Activated naive CD8-positive, alpha-beta T cell treated with anti-CD3 and anti-CD28 coated beads, Interleukin-2, amount 50 U/mL, for 16 hours (primary cell): ENCODE measurements around the gene MAGI1.
"Not testable (repeated sequence)": the region's sequence is repeated elsewhere in the genome, so short reads cannot be mapped to it uniquely, and the experiment has no call there.

Experiments used
- DNase-seq: peaks from one replicate; pipeline ENCODE4 v3.0.0-alpha.2; 2020; ENCODE audit warnings: low read depth, low spot score

Gene MAGI1

DNA sequence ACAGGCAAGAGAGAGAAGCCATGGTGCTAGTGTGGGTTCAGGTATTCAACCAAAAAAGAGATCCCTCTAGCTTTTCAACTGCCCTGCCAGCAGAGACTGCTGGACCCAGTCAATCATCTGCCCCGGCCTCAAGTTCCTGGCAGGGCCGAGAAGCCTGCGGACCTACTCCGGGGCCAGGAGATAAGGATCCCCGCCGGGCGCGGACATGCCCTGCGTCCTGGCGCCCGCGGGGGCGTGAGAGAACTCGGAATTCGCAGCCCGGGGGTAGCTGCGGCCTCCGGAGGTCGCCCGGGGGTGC lies 821 bp upstream of the MAGI1 start:
- DNase-seq = no peak

DNA sequence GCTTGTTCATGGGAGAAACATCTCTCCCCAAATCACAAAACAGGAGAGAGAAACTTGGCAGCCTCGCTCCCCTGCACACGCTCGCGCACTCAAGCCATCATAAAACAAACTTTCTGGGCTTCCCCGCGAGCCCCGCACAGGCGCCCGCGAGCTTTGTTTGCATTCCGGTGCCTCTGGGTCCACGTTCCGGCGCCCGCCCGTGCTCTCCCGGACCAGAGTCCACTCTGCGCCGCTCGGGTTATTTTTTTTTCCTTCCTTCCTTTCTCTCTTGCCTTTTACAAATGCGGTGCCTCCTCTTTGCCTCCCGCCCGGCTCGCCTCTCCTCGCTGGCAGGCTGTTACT lies 363 bp downstream of the MAGI1 start:
- no peak for DNase-seq

DNA sequence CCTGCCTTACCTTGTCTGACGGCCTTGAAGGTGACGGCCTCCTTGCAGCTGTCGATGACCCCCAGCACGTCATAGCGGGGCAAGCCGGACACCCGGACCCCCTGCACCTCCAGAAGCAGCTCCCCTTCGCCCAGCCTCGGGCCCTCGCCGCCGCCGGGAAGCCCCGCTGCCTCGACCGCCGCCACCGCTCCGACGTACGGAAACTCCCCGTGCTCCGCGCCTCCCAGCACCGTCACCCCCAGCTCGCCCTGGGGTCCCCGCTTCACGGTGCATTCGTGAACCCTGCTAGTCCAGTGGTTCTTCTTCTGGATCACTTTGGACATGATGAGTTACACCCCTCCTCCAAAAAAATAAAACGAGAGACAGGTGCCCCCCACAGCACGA lies 740 bp downstream of the MAGI1 start:
- DNase-seq = no peak

GRCh38 chr3:66037330-66037985 lies 1.3 kb downstream of the MAGI1 start:
- no peak for DNase-seq

DNA sequence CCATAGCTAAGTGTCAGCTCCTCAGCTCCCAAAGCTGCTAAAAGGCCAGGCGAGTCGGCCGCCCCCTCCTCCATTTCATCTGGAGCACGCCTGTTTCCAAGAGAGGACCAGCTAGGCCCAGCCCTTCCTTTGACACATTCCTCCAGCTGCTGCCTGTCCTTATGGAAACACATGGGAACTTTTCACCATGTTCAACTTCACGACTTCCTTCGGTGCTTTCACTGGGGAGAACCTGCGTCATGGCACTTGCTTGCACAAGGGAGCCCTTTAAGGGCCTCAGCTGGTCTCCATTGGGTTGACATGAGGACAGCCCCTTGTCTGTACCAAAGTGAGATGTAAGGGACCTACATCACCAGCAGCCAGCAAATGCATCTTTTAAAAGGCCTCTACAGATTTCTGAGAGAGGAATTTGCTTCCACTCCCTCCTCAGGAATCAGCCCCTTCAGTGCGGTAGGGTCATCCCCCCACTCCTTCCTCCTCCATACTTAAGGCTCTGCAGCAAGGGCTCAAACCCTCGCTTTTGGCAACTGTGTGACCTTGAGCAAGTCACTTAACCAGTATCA lies 2.1 kb downstream of the MAGI1 start:
- DNase-seq = no peak

DNA sequence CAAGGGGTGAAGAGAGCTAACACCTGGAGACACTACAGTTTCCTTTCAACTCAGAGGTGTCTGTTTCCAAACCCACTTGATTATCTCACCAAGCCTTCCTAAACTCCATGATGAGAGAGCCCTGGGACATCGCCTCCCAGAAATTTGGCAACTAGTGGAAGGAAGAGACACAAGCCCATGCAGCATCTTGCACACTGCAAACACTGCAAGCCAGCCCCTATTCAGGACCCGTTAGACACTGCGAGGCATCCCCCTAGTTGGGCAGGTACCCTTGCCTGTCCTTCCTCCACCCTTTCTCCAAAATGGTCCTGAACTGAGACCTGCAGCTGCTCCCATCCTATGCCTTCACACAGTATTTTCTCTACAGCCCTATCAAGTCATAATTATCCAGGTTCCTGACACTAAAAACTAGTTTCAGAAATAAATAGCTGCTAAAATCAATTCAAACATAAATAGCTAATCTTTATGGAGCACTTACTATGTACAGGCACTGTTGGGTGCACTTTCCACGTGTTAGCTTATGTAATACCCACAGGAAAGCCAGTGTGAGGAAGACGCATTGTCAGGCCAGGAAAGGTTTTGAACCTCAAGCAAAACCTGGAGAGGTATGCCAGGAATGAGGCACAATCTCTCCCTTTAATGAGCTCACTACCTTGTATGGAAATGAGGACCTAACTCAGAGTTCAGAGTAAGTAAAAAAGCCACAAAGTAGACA lies 2.8 kb downstream of the MAGI1 start:
- DNase-seq = no peak

DNA sequence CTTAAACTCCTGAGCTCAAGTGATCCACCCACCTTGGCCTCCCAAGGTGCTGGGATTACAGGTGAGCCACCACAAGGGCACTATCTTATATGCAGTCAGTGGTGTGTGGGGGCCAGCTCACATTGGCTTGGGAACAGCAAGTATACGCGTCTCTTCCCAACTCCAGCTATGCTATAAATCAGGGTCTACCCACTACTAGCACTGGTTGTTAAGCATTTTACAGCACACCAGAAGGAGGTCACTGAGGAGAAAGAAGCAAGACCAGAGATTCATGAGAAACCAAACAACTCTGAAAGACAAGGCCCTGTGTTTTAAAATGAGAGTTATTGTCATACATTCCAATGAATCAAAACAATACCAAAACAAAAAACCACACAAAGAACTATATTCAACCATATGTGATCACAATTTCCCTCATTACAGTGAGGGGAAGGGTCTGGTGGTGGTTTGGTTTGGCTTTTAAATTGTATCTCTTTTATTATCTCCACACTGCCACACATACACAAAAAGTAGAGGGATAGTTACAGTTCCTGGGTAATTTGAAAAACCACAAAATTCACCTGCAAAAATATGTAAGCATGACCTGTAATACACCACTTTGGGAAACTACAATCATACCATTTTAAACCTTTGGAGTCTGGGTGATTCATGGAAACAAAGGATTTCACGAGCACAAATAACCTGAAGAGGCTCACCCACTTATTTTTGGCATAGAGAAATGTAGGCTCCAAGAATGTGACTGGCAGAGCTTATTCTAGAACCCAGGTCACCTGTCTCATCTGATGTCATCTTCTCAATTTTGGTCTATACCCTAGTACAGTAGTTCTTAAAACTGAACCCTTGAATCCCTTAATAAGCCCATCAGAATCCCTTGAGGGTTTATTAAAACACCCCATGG lies 5.2 kb downstream of the MAGI1 start:
- DNase-seq = no peak

DNA sequence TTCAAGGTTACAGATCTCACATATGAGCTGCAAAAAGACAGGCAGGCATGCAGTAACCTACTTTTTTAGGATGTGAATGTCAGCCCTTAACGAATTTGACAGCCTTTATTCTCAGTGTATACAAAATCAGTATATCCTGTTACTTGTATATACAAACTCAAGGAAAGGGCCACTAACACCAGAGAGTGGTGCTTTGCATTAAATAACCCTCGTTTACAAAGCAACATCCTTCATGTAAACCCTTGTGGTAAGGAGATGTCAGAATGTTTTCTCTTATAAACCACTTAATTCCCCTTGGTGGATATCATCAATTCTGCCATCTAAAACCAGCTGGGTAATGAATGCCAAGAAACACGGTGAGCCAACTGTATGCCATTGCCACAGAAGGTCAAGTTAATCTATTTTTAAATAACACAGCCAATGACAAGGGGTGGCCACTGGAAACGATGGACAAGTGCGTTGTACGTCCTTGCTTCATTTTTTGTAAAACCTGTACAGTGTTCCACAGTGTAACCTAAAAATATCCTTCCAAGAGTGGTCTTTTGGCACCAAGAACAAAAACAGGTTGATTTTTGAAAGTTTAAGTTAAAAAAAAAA lies 7.5 kb downstream of the MAGI1 start:
- DNase-seq = no peak

DNA sequence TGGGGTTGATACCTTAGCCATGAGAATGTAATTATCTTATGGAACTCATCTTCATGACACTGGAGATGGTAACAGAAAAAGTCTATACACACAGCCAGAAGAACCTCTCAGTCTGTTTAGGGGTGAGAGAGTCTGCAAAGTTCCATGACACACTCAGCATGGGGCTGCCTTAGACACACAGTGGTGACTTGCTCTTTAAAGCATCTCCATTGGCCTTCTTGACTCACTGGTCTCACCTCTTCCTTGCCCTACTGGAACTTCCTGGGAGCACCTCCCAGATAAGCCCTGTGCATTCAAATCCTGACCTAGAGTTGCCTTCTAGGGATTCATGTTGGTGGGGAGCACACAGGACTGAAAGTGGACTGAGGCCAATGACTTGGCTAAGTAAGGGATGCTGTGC lies 9.3 kb downstream of the MAGI1 start:
- no peak for DNase-seq

DNA sequence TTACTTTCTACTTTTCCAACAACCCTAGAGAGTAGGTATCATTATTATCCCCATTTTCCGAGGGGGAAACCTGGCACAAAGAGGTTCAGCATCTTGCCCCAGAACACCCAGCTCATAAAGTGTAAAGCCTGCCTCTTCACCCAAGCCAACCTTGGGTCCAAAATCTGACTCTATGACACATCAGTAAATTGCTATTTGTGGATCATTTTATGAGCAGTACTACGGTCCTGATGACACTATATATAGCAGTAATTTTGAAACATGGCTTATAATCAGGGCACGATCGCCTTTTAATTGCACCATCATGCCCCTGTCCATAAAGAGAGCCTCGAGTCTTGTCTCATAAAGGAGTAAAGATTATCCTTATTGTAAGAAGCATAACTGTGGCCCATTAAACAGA lies 9.7 kb downstream of the MAGI1 start:
- DNase-seq = no peak

DNA sequence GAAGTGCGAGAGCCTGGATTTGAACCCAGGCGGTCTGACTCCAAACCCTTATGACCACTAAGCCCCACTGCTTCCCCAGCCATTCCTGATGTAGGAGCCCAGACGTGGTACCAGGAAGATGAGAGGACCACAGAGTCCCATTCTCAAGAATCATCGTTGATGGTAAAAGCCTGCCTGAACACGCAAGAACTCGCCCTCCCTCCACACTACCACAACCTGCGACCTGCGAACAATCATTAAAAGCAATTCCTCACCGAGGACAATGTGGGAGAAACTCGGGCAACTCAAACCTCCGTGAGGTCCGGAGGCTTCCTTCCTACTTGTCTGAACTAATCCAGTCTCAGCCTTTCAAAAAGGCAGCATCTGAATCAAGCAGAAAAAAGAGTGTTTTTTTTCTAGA lies 10.3 kb downstream of the MAGI1 start:
- DNase-seq = no peak

DNA sequence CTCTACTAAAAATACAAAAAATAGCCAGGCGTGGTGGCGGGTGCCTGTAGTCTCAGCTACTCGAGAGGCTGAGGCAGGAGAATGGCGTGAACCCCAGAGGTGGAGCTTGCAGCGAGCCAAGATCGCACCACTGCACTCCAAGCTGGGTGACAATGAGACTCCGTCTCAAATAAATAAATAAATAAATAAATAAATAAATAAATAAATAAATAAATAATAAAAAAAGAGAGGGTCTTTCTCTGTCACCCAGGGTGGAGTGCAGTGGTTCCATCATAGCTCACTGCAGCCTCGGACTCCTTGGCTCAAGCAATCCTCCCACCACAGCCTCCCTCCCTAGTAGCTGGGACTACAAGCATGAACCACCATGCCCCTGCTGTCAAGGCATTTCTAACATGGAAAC lies 11.6 kb downstream of the MAGI1 start:
- DNase-seq = not testable (repeated sequence)

GRCh38 chr3:66023738-66024385 lies 14.9 kb downstream of the MAGI1 start:
- no peak for DNase-seq

- DNase-seq = no peak
These were observed 15.5 kb downstream of the MAGI1 start for GRCh38 chr3:66023229-66023628.

- no peak for DNase-seq
These were observed 17.0 kb downstream of the MAGI1 start for GRCh38 chr3:66021731-66022131.

DNA sequence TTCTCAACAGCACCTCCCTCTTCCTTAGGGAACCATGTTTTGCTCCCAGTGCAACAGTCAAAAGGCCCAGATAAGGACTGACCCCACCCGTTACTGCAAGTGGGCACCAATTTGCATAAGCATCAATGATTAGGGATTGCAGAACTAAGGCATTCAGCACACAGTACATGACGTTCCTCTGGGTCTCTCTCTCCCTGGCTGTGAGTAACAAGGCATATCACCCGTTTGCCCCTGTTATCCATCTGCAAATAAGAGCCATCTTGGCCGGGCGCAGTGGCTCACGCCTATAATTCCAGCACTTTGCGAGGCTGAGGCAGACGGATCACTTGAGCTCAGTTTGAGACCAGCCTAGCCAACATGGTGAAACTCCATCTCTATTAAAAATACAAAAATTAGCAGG lies 18.8 kb downstream of the MAGI1 start:
- no peak for DNase-seq

- DNase-seq = no peak
These were observed 20.4 kb downstream of the MAGI1 start for GRCh38 chr3:66018057-66019033.

DNA sequence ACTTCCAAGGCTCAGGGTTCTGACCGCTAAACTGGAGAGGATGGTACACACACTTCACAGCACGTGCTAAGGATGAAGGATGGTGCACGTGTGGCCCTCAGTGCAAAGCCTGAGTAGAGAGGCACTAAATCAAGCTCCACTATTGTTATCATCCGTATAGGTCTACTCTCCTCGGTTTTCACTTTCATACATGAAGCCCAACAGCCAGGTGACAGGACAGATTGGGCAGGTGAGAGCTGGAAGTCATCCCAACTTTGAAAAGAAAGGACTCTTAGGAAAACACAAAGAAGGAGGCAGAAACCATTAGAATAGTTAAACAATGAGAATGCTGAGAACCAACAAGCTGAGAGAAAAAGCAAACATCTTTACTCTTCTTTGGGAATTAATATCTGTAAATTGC lies 21.1 kb downstream of the MAGI1 start:
- no peak for DNase-seq

- no peak for DNase-seq
These were observed 21.6 kb downstream of the MAGI1 start for GRCh38 chr3:66017084-66017483.

GRCh38 chr3:66015841-66016240 lies 22.9 kb downstream of the MAGI1 start:
- no peak for DNase-seq

- no peak for DNase-seq
These were observed 24.1 kb downstream of the MAGI1 start for GRCh38 chr3:66014651-66015050.
